ENCODE data around the gene GSE1.

DNA sequence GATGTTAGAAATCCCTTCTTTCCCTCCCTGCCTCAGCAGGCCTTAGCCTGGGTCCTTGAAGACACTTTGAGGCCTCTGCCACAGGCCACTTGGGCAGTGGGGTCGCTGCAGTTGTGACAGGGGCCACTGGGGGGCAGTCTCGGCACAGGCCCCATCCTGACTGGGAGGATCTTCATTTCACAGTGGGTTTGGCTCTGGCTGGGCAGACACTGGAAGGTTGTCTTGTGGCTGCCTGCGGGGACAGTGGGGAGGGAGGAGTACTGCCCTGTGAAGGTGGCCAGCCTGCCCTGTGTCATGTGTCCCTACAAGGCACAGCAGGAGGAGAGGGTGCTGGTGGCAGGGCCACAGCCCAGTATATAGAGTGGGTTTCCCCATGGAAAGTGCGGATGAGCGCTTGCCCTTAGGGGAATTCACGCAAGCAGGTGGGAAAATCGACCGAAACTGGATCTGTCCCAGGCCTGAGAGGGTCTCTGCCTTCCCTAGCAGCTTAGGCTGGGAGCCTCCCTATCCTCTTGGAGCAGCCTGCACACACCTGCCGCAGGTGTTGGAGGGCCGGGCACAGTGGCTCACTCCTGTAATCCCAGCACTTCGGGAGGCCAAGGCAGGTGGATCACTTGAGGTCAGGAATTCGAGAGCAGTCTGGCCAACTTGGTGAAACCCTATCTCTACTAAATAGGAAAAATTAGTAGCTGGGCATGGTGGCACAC, 46.8 kb downstream of the GSE1 start:
- TF ChIP-seq TEAD2 (CRISPR knock-in tag; IDR thresholded peaks at IDR 0.05) (no peak), KMT2B (CRISPR knock-in tag; IDR thresholded peaks at IDR 0.05) (no peak), CHD2 (IDR thresholded peaks at IDR 0.05; ENCODE audit: low read depth, low read length) (no peak)
